ENCODE measurements around the gene BMP7. TPM values are rescaled to one million over a fixed set of nuclear protein-coding genes. Genes with fewer than 3 reads are reported as not detected.

BMP7 gene
- total and polyA plus RNA-seq, 2 of the 13 experiments (the other 11 are each of a cell fraction or from before 2014, with no cell fraction given), result not detected

GRCh38 chr20:57268399-57269076 is 2.1 kb upstream of the BMP7 start:
- Histone ChIP-seq H3K4me3 (replicated peaks in 1 of 3; ENCODE audit: insufficient read depth in 1 of 3, low read depth in 2 of 3, low read length in 3 of 3) (no peak overlapping the region), H3K4me2 (ENCODE audit: low read depth, low read length) (no peak overlapping the region), H2AFZ (ENCODE audit: low read length) (no peak overlapping the region), H3K36me3 (replicated peaks in 1 of 2; ENCODE audit: control insufficient read depth in 1 of 2, insufficient read depth in 2 of 2, low read length in 2 of 2) (no peaks in the 10 kb centered on the region), H3K4me1 (ENCODE audit: insufficient read depth, low read length) (peaks cover 13% of the 10 kb centered on the region), H3K27me3 (ENCODE audit: control insufficient read depth in 1 of 2, insufficient read depth in 2 of 2, low read length in 2 of 2) (peaks cover 42 to 87% of the 10 kb centered on the region in 2 experiments), H3K79me2 (ENCODE audit: insufficient read depth, low read length) (no peaks in the 10 kb centered on the region), H4K20me1 (ENCODE audit: insufficient read depth, low read length) (peaks cover 25% of the 10 kb centered on the region; the same call in 1 of the 2 replicates), H3K27ac (ENCODE audit: extremely low read length, insufficient read depth, low read length) (no peak overlapping the region), H3K9ac (ENCODE audit: insufficient read depth, low read depth, low read length) (no peak overlapping the region), H3K9me3 (ENCODE audit: low read length) (no peaks in the 10 kb centered on the region)
- WGBS (ENCODE audit: low lambda C conversion rate), result 18% methylated on average over 8 of the region's 8 CpGs
- in situ Hi-C loops (cut with HindIII; ENCODE audit: extremely low pct_ligation_motif_present, low pct_unique_long_range_greater_than_20kb), result no loop called here
- ChIA-PET POLR2A (no interaction called here), CTCF (ENCODE audit: low intra/inter-chr PET ratio, low total read pairs) (no interaction called here)
- DNase-seq (ENCODE audit: low spot score), result no peak
- FAIRE-seq, result no peak
- TF ChIP-seq ERF (CRISPR knock-in tag; IDR thresholded peaks at IDR 0.05) (no peak), ZNF496 (CRISPR knock-in tag; IDR thresholded peaks at IDR 0.05; ENCODE audit: insufficient replicate concordance) (no peak), AKAP8 (CRISPR knock-in tag; IDR thresholded peaks at IDR 0.05) (no peak), HDAC2 (CRISPR knock-in tag; IDR thresholded peaks at IDR 0.05) (no peak), ZMAT5 (CRISPR knock-in tag; IDR thresholded peaks at IDR 0.05; ENCODE audit: borderline replicate concordance, low read depth) (no peak), JDP2 (CRISPR knock-in tag; IDR thresholded peaks at IDR 0.05; ENCODE audit: borderline replicate concordance) (no peak), ZNF510 (CRISPR knock-in tag; IDR thresholded peaks at IDR 0.05; ENCODE audit: low read depth) (no peak), SYNCRIP (IDR thresholded peaks at IDR 0.05; ENCODE audit: insufficient read depth, low read depth, low read length) (no peak), ZMYM3 (CRISPR knock-in tag; IDR thresholded peaks at IDR 0.05) (no peak), ZNF225 (CRISPR knock-in tag; IDR thresholded peaks at IDR 0.05) (no peak), TRIM22 (IDR thresholded peaks at IDR 0.05) (no peak), DPF2 (CRISPR knock-in tag; IDR thresholded peaks at IDR 0.05; ENCODE audit: borderline replicate concordance, low read depth) (no peak), ZNF790 (CRISPR knock-in tag; IDR thresholded peaks at IDR 0.05; ENCODE audit: borderline replicate concordance) (no peak), PRMT3 (CRISPR knock-in tag; IDR thresholded peaks at IDR 0.05; ENCODE audit: borderline replicate concordance, low read depth) (no peak)
- ATAC-seq, result no peak
- no TSS peak for BruUV-seq (replicated peaks)
- intact Hi-C loops (cut with micrococcal nuclease; ENCODE audit: unreplicated experiment), result no loop called here
